NCI-H2081 (cell line): ENCODE results near the gene UBE2J2.
"Not testable (repeated sequence)": the region's sequence is repeated elsewhere in the genome, so short reads cannot be mapped to it uniquely, and the experiment has no call there.

Experiments
- DNase-seq, 2 experiments: peaks; one replicate each; lab custom pipeline; 2025; lab: John Stamatoyannopoulos, UW

The UBE2J2 gene

DNA sequence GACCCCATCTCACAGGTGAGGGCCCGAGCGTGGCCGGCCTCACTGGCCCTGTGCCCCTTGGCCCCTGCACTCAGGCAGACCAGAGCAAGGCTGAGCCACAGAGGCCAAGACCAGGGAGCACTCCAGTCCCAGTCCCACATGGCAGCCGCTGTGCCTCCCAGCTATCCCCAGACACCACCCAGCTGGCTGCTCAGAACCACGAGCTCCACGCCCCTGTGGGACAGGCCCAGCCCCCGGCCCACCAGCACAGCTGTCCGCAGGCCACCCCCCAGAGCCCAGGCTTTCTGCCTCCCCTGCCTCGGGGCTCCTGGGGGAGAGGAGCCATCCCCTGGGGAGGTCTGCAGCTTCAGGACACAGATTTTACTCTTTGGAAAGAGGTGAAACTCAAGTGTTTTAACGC lies 18.0 kb downstream of the UBE2J2 start:
- no peak for DNase-seq

DNA sequence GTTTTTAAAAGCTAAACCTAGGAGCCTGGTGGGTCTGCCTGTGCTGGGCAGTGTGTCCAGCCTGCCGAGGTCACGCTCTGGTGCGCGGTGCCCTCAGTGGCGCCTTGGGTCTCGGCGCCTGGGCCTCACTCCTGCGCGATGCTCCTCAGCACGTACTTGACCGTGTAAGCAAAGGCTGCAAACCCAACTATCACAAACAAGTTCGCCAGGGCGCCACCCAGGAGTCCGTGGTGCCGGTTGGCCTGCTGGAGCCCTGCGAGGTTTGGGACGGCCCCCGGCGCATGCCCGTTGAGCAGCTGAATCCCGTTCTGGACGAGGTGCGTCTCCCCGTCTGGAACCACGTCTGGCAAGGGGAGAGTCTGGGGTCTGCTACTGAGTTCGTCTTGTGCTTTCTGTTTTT lies 18.6 kb downstream of the UBE2J2 start:
- DNase-seq = no peak

DNA sequence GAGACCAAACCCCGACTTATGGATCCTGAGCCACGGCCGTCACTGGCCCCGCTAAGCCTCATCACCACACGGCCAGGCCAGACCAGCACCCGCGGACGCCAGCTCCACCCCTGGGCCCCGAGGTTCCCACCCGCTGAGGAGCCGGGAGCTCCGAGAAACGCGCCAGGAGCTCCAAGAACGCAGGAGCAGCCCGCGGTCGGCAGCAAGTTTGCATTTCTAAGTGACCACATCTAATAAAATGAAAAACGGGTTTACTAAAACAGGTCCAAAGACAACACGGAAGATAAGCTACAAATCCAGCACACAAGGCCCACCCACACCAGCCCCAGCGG lies 19.0 kb downstream of the UBE2J2 start:
- DNase-seq = no peak

DNA sequence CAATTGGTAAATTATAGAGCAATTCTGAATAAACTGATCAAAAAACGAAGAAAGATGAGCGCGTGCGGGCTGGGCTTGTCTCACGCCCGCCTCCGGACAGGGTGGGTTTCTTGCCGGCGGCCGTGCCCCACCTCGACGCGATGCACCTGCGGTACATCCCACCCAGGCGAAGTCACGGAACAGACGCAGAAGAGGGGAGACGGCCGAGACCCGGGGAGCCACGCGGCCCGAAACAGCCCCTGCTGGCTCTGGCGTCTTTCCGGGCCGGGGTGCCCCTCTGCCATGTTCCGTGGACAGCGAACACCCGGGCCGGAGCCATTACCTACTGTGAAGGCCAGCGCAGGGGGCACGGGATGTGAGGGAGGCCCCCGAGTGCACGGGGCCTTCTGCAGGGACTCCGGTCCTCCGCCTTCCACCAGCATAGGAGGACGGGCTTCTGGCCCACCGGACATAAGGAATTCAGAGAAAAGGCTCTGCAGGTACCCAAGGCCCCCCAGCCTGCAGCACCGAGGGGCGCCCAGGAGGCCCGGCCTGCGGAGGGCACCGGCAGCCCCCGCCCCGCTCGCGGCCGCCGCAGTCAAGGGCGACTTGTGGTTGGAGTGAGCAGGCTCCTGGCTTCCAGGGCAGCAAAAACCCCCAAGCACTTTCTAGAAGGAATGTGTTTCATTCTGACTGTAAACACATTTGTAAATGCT lies 19.5 kb downstream of the UBE2J2 start:
- DNase-seq = no peak

DNA sequence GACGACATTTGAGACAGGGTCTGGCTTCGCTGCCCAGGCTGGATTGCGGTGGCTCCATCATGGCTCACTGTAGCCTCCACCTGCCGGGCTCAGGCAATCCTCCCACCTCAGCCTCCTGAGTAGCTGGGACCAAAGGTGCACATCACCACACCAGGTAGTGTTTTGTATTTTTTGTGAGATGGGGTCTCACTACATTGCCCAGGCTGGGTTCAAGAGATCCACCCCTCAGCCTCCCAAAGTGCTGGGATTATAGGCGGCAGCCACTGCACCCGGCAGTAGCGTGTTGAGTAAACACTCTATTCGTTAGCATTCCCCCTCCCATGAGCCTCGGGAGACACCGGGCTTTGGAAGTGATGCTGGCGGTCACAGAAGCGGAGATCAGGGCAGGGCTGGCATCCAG lies 20.3 kb downstream of the UBE2J2 start:
- DNase-seq = no peak

DNA sequence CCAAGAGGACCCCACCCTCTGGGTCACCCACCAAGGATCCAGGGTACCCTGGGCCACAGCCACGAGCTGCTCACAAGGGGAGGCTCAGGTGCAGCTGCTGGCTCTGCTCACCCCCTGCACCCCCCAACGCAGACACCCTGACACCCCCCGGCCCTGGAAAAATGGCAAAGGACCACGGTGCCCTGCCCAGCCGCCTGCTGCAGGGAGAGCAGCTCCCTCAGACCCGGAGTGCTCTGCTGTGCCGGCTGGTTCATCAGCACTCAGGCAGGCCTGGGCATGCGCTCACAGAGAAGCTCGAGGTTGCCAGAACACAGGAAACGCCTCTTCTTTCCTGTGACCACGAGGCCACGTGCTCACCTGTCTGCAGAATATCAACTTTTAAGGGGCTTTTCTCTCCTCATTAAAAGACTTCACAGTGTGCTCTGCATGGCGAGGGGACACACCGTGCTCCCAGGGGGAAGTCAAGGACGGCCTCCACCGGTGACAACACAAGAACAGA lies 22.8 kb downstream of the UBE2J2 start:
- DNase-seq = peak in 1 of 2 experiments; percentile 67

- DNase-seq = not testable (repeated sequence)
Measured at GRCh38 chr1:1248009-1248913, 25.4 kb downstream of the UBE2J2 start.

DNA sequence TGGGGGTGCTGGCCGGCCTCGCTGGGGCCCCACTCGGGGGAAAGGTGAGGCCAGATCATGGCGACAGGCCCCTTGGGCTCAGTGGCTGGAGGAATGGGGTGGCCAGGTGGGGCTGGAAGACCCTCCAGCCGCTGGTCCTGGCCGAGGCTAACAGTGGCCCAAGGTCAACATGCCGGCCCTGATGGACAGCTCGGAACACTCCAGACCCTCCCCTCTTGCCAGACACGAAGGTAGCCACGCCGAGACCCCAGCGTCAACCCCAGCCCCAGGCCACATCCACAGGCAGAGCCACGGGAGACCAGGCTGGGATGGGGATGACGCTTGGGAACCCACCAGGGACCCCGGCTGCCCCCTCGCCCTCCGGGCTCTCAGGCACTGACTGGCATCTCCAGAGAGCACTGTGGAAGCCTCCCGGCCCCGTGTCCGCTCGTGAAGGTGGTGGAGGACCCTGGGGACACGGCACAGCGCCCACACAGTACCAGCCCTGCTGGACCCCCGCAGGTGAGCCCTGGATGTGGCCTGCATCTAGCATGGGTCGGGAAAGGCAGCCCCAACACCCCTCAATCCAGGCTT lies 26.2 kb downstream of the UBE2J2 start:
- DNase-seq = no peak

GRCh38 chr1:1246577-1247340 lies 26.9 kb downstream of the UBE2J2 start, which contains the start of gene C1QTNF12:
C1QTNF12 (minus strand) TSS chr1:1246722; CDS start chr1:1246690, 32 bp downstream.
- no peak for DNase-seq

- DNase-seq = no peak
Measured at GRCh38 chr1:1245817-1246576, 27.7 kb downstream of the UBE2J2 start.

DNA sequence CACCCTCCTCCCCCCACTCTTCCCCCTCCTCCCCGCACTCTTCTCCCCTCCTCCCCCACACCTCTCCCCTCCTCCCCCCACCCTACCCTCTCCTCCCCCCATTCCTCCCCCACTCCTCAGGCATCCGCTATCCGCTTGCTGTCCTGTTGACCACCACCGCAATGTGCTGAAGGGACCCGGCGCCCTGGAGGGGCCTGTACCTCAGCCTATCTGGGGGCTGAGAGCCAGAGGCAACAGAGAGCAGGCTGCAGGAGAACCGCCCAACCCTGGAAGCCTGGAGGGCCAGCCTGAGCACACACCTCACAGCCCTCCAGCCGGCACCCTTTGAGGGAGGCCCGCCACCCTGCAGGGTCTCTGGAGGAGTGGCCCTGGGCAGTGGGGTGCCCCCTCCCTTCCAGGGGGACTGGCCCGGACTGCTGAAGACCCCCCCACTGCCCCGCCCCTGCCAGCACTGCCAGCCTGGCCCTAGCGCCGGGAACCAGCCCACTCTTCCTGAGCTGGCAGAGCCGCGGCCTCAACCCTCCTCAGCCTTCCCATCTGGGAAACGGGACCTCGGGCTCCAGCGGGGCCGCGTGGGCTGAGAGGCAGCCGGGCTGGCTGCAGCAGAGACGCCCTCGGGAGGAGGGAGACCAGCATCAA lies 28.4 kb downstream of the UBE2J2 start:
- no peak for DNase-seq

GRCh38 chr1:1244192-1244811 lies 29.4 kb downstream of the UBE2J2 start:
- no peak for DNase-seq

DNA sequence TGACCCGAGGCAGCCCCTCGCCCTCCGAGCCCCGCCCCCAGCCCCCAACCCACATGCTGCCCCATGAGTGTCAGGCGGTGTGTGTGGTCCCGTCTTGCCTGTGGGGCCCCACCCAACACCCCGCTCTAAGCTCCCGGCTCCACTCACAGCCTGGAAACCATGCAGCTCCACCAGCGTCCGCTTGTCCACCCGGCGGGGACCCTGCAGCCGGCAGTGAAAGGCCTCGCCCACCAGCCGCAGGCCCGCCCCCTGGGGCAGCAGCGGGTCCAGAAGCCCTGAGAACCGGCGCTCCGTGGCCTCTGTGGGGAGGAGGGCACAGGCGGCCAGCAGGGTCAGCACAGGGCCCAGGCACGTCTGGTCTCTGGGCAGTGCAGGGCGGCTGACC lies 29.9 kb downstream of the UBE2J2 start:
- DNase-seq = no peak

DNA sequence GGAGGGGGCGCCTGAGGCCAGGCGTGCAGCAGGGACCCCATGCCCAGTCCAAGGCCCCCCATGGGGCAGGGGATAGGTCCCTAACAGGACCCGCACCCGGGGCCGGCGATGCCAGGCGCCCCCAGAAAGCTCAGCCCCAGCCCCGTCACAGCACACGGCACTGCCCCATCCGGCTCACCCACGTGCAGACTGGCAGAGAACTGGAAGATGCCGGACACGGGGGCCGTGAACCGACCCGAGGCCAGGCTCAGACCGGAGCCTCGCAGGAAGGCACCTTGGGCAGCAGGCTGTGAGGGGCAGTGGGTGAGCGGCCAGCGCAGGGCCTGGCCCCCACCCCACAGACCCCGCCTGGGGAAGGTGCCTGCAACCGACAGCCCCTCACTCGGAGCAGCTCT lies 30.4 kb downstream of the UBE2J2 start:
- no peak for DNase-seq

DNA sequence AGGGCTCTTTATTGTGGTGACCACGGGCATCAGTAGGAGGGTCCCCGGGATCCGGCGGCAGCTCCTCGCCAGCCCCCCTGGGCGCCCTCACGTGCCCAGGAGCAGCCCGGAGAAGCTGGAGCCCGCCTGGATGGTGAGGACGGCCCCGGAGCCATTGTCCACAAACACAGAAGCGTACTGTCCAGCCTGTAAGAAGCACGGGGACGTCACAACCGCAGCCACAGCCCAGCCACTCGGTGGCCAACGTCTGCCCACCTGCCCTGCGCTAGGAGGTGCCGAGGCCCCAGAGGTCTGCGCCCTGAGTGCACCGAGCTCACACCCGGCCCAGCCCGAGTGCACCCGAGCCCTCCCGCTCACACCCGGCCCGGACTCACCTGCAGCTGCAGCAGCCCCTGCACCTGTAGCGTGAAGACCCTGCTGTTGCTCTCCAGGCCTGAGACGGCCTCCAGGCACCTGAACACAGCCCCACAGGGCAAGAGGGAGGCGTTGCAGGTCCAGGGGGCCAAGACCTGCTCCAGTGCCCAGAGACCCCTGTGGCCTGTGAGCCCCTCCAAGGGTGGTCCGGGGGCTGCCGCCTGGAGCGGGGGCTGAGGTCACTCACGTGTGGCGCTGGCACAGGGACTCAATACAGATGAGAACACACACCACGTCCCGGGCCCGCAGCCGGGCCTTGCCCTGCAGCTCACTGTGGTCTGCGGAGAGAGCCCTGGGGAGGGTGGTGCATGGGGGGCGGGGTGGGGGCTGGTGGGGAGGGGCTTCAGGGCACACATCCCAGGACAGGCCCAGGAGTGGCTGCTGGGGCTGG lies 31.0 kb downstream of the UBE2J2 start:
- DNase-seq = no peak

DNA sequence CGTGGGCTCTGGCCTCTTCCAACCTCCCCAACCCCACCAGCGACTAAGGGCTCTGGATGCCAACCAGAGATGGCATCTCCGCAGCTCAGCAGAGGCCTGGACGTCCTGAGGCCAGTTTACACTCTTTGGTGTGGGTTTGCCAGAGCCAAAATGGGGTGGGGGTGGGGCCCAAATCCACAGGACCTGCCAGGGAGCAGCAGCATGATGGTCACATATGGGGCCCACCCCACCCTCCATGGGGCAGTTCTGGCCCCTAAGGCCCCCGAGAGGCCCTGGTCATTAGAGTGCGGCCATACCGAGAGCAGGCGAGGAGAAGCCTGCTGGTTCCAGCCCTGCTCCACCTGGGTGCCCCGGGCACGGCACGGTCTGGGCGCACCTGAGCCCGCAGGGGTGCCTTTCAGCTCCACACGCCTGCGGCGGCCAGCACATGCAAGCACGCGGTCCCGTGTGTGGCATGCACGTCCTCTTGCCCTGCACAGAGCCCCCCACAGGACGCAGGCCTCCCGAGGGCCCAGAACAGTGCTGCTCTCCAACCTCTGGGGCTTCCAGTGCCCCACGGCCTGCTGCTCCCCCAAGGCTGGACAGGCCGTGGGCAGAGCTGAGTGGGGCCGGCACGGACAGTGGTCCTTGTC lies 31.9 kb downstream of the UBE2J2 start:
- no peak for DNase-seq

GRCh38 chr1:1240822-1241587 lies 32.6 kb downstream of the UBE2J2 start:
- DNase-seq = no peak

- DNase-seq = no peak
Measured at GRCh38 chr1:1240348-1240732, 33.3 kb downstream of the UBE2J2 start.
